Measurements from ENCODE around the gene RPL35.

- no peak for TF ChIP-seq CTCF (IDR thresholded peaks at IDR 0.05)
- TF ChIP-seq POLR2A (IDR thresholded peaks at IDR 0.05) = no peak
Observed at GRCh38 chr9:124881138-124881743, 19.5 kb upstream of the RPL35 start.

Data from Peyer's patch (tissue), 4 donors.